Stimulated activated CD4-positive, alpha-beta T cell treated with anti-CD3 and anti-CD28 coated beads, Interleukin-2, amount 100 ng/mL, for 4 hours (primary cell): ENCODE results near the gene CTU2.

Source experiments
- DNase-seq: peaks from one replicate; pipeline ENCODE4 v3.0.0-alpha.2; 2020; ENCODE audit warnings: low read depth

The CTU2 gene

GRCh38 chr16:88714420-88715302, 8.4 kb downstream of the CTU2 start:
- no peak for DNase-seq

- DNase-seq = no peak
These were observed 9.2 kb downstream of the CTU2 start for GRCh38 chr16:88715312-88716190.

DNA sequence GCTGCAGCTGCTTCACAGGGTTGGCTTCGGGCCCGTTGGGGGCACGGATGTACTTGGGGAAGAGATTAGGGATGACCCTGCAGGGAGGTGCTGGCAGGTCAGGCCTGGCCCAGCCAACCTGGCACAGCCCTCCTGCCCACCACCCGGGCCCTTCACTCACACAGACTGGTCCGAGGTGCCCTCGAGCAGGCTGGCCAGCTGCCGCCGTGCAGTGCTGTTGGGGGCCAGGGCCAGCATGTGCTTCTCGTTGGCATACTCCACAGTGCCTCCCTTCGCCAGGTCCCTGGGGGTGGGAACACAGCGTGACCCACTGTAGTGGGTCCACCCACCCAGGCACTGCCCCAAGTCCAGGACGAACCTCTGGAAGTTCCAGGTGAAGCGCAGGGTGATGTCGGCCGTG, 9.9 kb downstream of the CTU2 start:
- no peak for DNase-seq

DNA sequence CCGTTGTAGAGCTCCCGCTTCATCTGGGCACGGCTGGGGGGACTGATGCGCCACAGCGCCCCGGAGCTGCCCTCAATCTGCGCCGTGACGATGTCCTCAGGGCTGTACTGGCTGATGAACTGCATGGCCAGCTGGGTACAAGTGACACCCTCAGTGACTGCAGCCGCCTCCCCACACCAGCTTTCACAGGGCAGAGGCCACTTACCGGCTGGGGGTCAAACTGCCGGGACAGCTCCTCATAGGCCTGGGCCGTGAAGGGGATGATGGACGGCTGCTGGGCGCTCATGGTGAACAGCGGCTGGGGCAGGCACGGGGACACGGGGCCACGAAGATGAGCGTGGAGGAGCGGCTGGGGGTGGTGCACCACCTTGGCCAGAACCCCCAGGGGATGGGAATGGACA, 10.3 kb downstream of the CTU2 start:
- no peak for DNase-seq

GRCh38 chr16:88718178-88718577, 11.9 kb downstream of the CTU2 start:
- no peak for DNase-seq

DNA sequence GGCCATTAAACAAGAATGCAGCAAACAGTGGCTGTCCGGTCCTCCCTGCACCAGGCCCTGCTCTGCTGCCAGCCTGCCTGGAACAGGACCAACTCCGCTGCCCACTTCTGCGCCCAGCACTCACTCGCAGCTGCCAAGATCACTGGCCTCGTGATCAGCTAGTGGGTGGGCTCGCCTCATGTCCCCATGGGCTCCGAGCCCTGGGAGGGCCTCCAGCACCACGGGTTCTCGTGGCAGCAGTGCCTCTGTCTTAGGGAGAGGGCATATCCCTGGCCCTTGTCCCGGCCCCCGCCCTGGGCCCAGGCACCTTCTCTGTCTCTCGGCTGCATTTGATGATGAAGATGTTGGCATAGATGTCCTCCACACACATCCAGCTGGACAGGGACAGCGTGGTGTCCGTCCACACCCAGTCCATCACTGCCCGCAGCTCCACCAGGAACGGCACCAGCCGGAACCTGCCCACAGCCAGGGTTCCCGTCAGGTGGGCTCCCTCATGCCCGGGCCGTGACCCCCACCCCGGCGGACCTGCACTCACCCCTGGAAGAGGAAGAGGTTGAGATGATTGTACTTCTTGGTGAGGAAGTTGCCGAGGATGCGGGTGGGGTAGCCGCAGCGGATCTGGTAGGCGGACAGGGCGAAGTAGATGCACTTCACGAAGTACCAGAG, 13.1 kb downstream of the CTU2 start:
- no peak for DNase-seq

- no peak for DNase-seq
These were observed 13.6 kb downstream of the CTU2 start for GRCh38 chr16:88719933-88720296.

DNA sequence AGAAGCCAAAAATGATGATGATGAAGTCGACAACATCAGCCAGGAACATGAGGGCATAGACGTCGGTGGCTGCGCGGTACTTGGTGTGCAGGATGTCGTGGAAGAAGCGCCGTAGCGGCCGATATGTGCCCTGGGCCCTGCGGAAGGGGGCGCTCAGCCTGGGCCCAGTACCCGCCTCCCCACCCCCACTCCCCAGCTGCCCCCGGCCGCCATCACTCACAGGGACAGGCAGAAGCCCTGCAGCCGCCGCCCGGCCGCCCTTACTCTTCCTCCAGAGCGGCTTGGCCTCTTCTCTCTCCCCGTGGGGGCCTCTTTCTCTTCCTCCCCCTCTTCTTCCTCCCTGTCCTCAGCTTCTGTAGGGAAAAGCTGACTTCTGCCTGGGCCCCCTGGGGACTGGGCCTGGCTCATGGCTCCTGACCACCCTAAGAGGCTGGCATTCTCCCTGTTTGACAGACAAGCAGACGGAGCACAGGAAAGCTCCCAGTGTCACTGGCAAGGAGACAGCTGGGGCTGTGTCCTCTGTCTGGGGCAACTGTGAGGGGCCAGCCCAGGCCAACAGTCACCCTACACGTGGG, 14.2 kb downstream of the CTU2 start:
- no peak for DNase-seq

GRCh38 chr16:88721236-88721635, 14.9 kb downstream of the CTU2 start:
- DNase-seq = no peak

- no peak for DNase-seq
These were observed 15.8 kb downstream of the CTU2 start for GRCh38 chr16:88721815-88722755.

- DNase-seq = no peak
These were observed 16.6 kb downstream of the CTU2 start for GRCh38 chr16:88722784-88723506.

- DNase-seq = no peak
These were observed 17.2 kb downstream of the CTU2 start for GRCh38 chr16:88723507-88723887.

GRCh38 chr16:88723911-88724310, 17.6 kb downstream of the CTU2 start:
- no peak for DNase-seq

DNA sequence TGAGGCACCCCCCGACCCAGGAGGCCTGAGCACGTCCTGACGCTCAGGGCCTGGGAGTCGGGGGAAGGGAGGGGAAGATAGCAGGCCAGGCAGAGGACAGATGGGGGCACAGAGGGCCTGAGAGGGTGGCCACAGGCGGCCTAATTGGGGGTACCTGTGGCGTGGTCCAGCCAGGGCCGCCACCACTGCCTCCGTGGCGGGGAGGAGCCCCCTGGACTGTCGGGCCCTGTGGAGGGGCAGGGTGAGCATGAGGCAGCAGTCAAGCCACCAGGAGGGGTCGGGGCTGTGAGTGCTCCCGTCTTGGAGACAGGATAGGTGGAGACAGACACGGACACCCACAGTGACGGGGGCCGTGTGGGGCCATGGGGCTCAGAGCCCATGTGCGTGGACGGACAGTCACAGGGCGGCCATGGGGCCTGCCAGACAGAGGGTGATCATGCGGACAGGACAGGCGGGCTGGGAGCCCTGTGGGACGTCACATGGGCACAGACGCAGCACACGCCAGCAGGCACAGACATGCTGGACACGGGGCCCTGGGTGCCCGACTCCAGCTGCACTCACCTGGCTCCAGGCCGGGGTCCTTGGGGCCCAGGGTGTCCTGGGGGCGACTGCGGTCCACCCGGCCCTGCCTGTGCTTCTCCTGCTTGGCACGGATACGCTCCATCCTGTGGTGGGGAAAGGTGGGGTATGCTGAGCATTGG, 18.7 kb downstream of the CTU2 start:
- DNase-seq = no peak

- DNase-seq = no peak
These were observed 19.5 kb downstream of the CTU2 start for GRCh38 chr16:88725609-88726407.

GRCh38 chr16:88726408-88726749, 20.1 kb downstream of the CTU2 start:
- no peak for DNase-seq

GRCh38 chr16:88726981-88727380, 20.7 kb downstream of the CTU2 start:
- no peak for DNase-seq

- no peak for DNase-seq
These were observed 21.6 kb downstream of the CTU2 start for GRCh38 chr16:88727871-88728270.
